GM19463 (cell line): ENCODE results near the gene ASF1B.

ENCODE experiments used
- ATAC-seq: cut with Tn5 transposase; IDR thresholded peaks from one replicate; pipeline ENCODE4 v1.9.1; 2021; ENCODE audit warnings: mild to moderate bottlenecking, moderate library complexity; ENCODE audit not compliant: unreplicated experiment

ASF1B gene

GRCh38 chr19:14111486-14111885 lies 24.9 kb downstream of the ASF1B start:
- no peak for ATAC-seq

- no peak for ATAC-seq
Measured at GRCh38 chr19:14110650-14111049, 25.7 kb downstream of the ASF1B start.

GRCh38 chr19:14107581-14108461 lies 28.6 kb downstream of the ASF1B start:
- no peak for ATAC-seq

- ATAC-seq: no peak
Measured at GRCh38 chr19:14106840-14107239, 29.5 kb downstream of the ASF1B start.

- ATAC-seq: no peak
Measured at GRCh38 chr19:14105680-14106079, 30.7 kb downstream of the ASF1B start.

GRCh38 chr19:14103310-14103709 lies 33.1 kb downstream of the ASF1B start:
- no peak for ATAC-seq

GRCh38 chr19:14102756-14103155 lies 33.6 kb downstream of the ASF1B start:
- no peak for ATAC-seq

- ATAC-seq: no peak
Measured at GRCh38 chr19:14102102-14102696, 34.2 kb downstream of the ASF1B start.

- no peak for ATAC-seq
Measured at GRCh38 chr19:14101003-14101545, 35.3 kb downstream of the ASF1B start.

- no peak for ATAC-seq
Measured at GRCh38 chr19:14097532-14098151, 38.7 kb downstream of the ASF1B start.

- no peak for ATAC-seq
Measured at GRCh38 chr19:14096272-14096992, 40.0 kb downstream of the ASF1B start.

GRCh38 chr19:14094854-14095253 lies 41.5 kb downstream of the ASF1B start:
- ATAC-seq: no peak

- ATAC-seq: no peak
Measured at GRCh38 chr19:14093117-14093823, 43.1 kb downstream of the ASF1B start.

GRCh38 chr19:14091813-14092462 lies 44.5 kb downstream of the ASF1B start:
- peak; percentile 10 for ATAC-seq

- peak; percentile 58 for ATAC-seq
Measured at GRCh38 chr19:14091081-14091812, 45.1 kb downstream of the ASF1B start.

- ATAC-seq: peak; percentile 39
Measured at GRCh38 chr19:14090509-14091080, 45.8 kb downstream of the ASF1B start, which contains the start of gene SAMD1. Gene SAMD1 (minus strand): TSS chr19:14090751.

- no peak for ATAC-seq
Measured at GRCh38 chr19:14089662-14090508, 46.5 kb downstream of the ASF1B start.

GRCh38 chr19:14089412-14089661 lies 47.1 kb downstream of the ASF1B start:
- ATAC-seq: no peak
